HUES64 (cell line): ENCODE data around the gene CCN5.
"Not testable (repeated sequence)": the region's sequence is repeated elsewhere in the genome, so short reads cannot be mapped to it uniquely, and the experiment has no call there.

Experiments
- H3K27ac ChIP-seq: 2 replicates; pipeline ENCODE4 v1.7.0; 2013; ENCODE audit warnings: low read depth, low read length, inconsistent platforms
- H3K27me3 ChIP-seq: 2 replicates; pipeline ENCODE4 v1.6.1; 2013; ENCODE audit warnings: mild to moderate bottlenecking, low read length; ENCODE audit not compliant: insufficient read depth
- H3K36me3 ChIP-seq: 2 replicates; pipeline ENCODE4 v1.6.1; 2013; ENCODE audit warnings: mild to moderate bottlenecking, low read length; ENCODE audit not compliant: insufficient read depth
- H3K4me1 ChIP-seq: 2 replicates; pipeline ENCODE4 v1.6.1; 2013; ENCODE audit warnings: mild to moderate bottlenecking, low read length, moderate library complexity; ENCODE audit not compliant: insufficient read depth
- H3K4me3 ChIP-seq: 2 replicates; pipeline ENCODE4 v1.5.1; 2013; ENCODE audit warnings: mild to moderate bottlenecking, low read length, moderate library complexity
- H3K9ac ChIP-seq: 2 replicates; pipeline ENCODE4 v1.6.1; 2013; ENCODE audit warnings: mild to moderate bottlenecking, low read depth, low read length
- H3K9me3 ChIP-seq: 2 replicates; pipeline ENCODE4 v1.6.1; 2013; ENCODE audit warnings: low read depth, low read length; ENCODE audit not compliant: insufficient read depth
- WGBS: fragments of 150-250, 120-280 bp; methylation state at CpG from one replicate; pipeline ENCODE4 v1.1.7; 2013; ENCODE audit warnings: missing lambda C conversion rate; 5-methylcytosine and 5-hydroxymethylcytosine counted together

CCN5 gene

GRCh38 chr20:44696315-44696714, 18.9 kb upstream of the CCN5 start:
- Histone ChIP-seq H3K9ac (no peak overlapping the region), H3K9me3 (no peaks in the 10 kb centered on the region), H3K27ac (no peak overlapping the region), H3K36me3 (no peaks in the 10 kb centered on the region), H3K4me3 (no peak overlapping the region), H3K4me1 (peaks cover 23% of the 10 kb centered on the region), H3K27me3 (no peaks in the 10 kb centered on the region)
- 88% methylated on average over 3 of the region's 3 CpGs for WGBS

- H3K4me3 ChIP-seq, H3K9me3 ChIP-seq, H3K27me3 ChIP-seq, H3K27ac ChIP-seq, H3K9ac ChIP-seq, H3K36me3 ChIP-seq: not testable (repeated sequence)
- 96% methylated on average over 5 of the region's 5 CpGs for WGBS
- H3K4me1 ChIP-seq, result peaks cover 28% of the 10 kb centered on the region
Measured at GRCh38 chr20:44697041-44697440, 18.1 kb upstream of the CCN5 start.

GRCh38 chr20:44698351-44698750, 16.8 kb upstream of the CCN5 start:
- H3K27ac ChIP-seq, result no peak overlapping the region
- H3K4me1 ChIP-seq, result peaks cover 18% of the 10 kb centered on the region
- H3K27me3 ChIP-seq, result no peaks in the 10 kb centered on the region
- H3K4me3 ChIP-seq, result no peak overlapping the region
- 69% methylated on average over 3 of the region's 3 CpGs for WGBS
- H3K9me3 ChIP-seq, result no peaks in the 10 kb centered on the region
- H3K36me3 ChIP-seq, result no peaks in the 10 kb centered on the region
- no peak overlapping the region for H3K9ac ChIP-seq

- Histone ChIP-seq H3K4me1 (peaks cover 18% of the 10 kb centered on the region), H3K36me3 (no peaks in the 10 kb centered on the region), H3K9ac (no peak overlapping the region), H3K9me3 (no peaks in the 10 kb centered on the region), H3K27me3 (no peaks in the 10 kb centered on the region), H3K4me3 (no peak overlapping the region), H3K27ac (no peak overlapping the region)
- WGBS, result 93% methylated on average over 11 of the region's 11 CpGs
Measured at GRCh38 chr20:44700306-44700705, 14.9 kb upstream of the CCN5 start.

GRCh38 chr20:44701118-44701857, 13.9 kb upstream of the CCN5 start:
- Histone ChIP-seq H3K4me1 (peaks cover 12% of the 10 kb centered on the region), H3K9me3 (no peaks in the 10 kb centered on the region), H3K27me3 (no peaks in the 10 kb centered on the region), H3K9ac (no peak overlapping the region), H3K27ac (no peak overlapping the region), H3K36me3 (no peaks in the 10 kb centered on the region), H3K4me3 (no peak overlapping the region)
- WGBS, result 75% methylated on average over 15 of the region's 15 CpGs

- H3K27ac ChIP-seq, result no peak overlapping the region
- peaks cover 18% of the 10 kb centered on the region for H3K4me1 ChIP-seq
- H3K36me3 ChIP-seq, result no peaks in the 10 kb centered on the region
- H3K27me3 ChIP-seq, result no peaks in the 10 kb centered on the region
- no peak overlapping the region for H3K9ac ChIP-seq
- 59% methylated on average over 7 of the region's 7 CpGs for WGBS
- H3K4me3 ChIP-seq, result no peak overlapping the region
- H3K9me3 ChIP-seq, result no peaks in the 10 kb centered on the region
Measured at GRCh38 chr20:44701858-44702256, 13.3 kb upstream of the CCN5 start.

- H3K27ac ChIP-seq, result no peak overlapping the region
- WGBS, result 92% methylated on average over 9 of the region's 9 CpGs
Measured at GRCh38 chr20:44702776-44703175, 12.4 kb upstream of the CCN5 start.

GRCh38 chr20:44703183-44703925, 11.8 kb upstream of the CCN5 start:
- Histone ChIP-seq H3K27me3 (no peaks in the 10 kb centered on the region), H3K27ac (no peak overlapping the region), H3K9me3 (no peaks in the 10 kb centered on the region), H3K36me3 (no peaks in the 10 kb centered on the region), H3K4me1 (peaks cover 20% of the 10 kb centered on the region), H3K9ac (no peak overlapping the region), H3K4me3 (no peak overlapping the region)
- 90% methylated on average over 10 of the region's 12 CpGs for WGBS

More at GRCh38 chr20:44702776-44703175, 12.4 kb upstream of the CCN5 start:
- Histone ChIP-seq H3K9ac (no peak overlapping the region), H3K4me1 (peaks cover 20% of the 10 kb centered on the region), H3K4me3 (no peak overlapping the region), H3K9me3 (no peaks in the 10 kb centered on the region), H3K36me3 (no peaks in the 10 kb centered on the region), H3K27me3 (no peaks in the 10 kb centered on the region)

- Histone ChIP-seq H3K4me3 (no peak overlapping the region), H3K36me3 (no peaks in the 10 kb centered on the region), H3K4me1 (peaks cover 20% of the 10 kb centered on the region), H3K27me3 (no peaks in the 10 kb centered on the region), H3K27ac (no peak overlapping the region), H3K9ac (no peak overlapping the region), H3K9me3 (no peaks in the 10 kb centered on the region)
- WGBS, result 89% methylated on average over 9 of the region's 9 CpGs
Measured at GRCh38 chr20:44703956-44704488, 11.1 kb upstream of the CCN5 start.

- no peak overlapping the region for H3K9ac ChIP-seq
- no peak overlapping the region for H3K4me3 ChIP-seq
- H3K36me3 ChIP-seq, result no peaks in the 10 kb centered on the region
- H3K27ac ChIP-seq, result no peak overlapping the region
- 76% methylated on average over 4 of the region's 4 CpGs for WGBS
- no peaks in the 10 kb centered on the region for H3K27me3 ChIP-seq
- H3K4me1 ChIP-seq, result peaks cover 20% of the 10 kb centered on the region
- no peaks in the 10 kb centered on the region for H3K9me3 ChIP-seq
Measured at GRCh38 chr20:44704551-44704971, 10.6 kb upstream of the CCN5 start.

- Histone ChIP-seq H3K4me3 (no peak overlapping the region), H3K27me3 (no peaks in the 10 kb centered on the region), H3K27ac (no peak overlapping the region), H3K4me1 (peaks cover 20% of the 10 kb centered on the region), H3K9ac (no peak overlapping the region), H3K36me3 (no peaks in the 10 kb centered on the region), H3K9me3 (no peaks in the 10 kb centered on the region)
- WGBS, result 85% methylated on average over 4 of the region's 4 CpGs
Measured at GRCh38 chr20:44705364-44706094, 9.6 kb upstream of the CCN5 start.
